GM12801 (cell line): ENCODE measurements around the gene MMRN2.

Source experiments
- CTCF ChIP-seq: IDR thresholded peaks from one replicate; pipeline ENCODE4 v1.5.1; 2011; ENCODE audit warnings: control low read depth; ENCODE audit not compliant: insufficient read length; ENCODE audit errors: extremely low read depth

MMRN2 gene

GRCh38 chr10:86904600-86904999 lies 52.8 kb downstream of the MMRN2 start:
- TF ChIP-seq CTCF: no peak

- TF ChIP-seq CTCF: no peak
Observed at GRCh38 chr10:86900955-86901354, 56.5 kb downstream of the MMRN2 start.

GRCh38 chr10:86899670-86900276 lies 57.6 kb downstream of the MMRN2 start:
- no peak for TF ChIP-seq CTCF

GRCh38 chr10:86899132-86899531 lies 58.3 kb downstream of the MMRN2 start:
- TF ChIP-seq CTCF: no peak

- TF ChIP-seq CTCF: no peak
Observed at GRCh38 chr10:86898511-86898910, 58.9 kb downstream of the MMRN2 start.

- TF ChIP-seq CTCF: no peak
Observed at GRCh38 chr10:86889997-86890396, 67.4 kb downstream of the MMRN2 start.

- TF ChIP-seq CTCF: no peak
Observed at GRCh38 chr10:86888585-86889381, 68.6 kb downstream of the MMRN2 start.
